H9 (cell line): ENCODE measurements around the gene MT1M. TPM values are rescaled to one million over a fixed set of nuclear protein-coding genes. Genes with fewer than 3 reads are reported as not detected.

ENCODE experiments used
- DNase-seq: peaks from one replicate; pipeline ENCODE4 v3.0.0-alpha.2; 2017
- H2AFZ ChIP-seq: one replicate; pipeline ENCODE4 v1.6.1; 2013; ENCODE audit warnings: mild to moderate bottlenecking, low read length, control low read depth, moderate library complexity
- H2AK5ac ChIP-seq: 2 replicates; pipeline ENCODE4 v1.6.1; 2013; ENCODE audit warnings: low read length, control low read depth, mixed read lengths; ENCODE audit not compliant: insufficient read length
- H2BK120ac ChIP-seq: one replicate; pipeline ENCODE4 v1.6.1; 2013; ENCODE audit warnings: low read depth, mild to moderate bottlenecking, low read length, control low read depth, inconsistent platforms; ENCODE audit not compliant: poor library complexity, severe bottlenecking
- H2BK12ac ChIP-seq: 2 replicates; pipeline ENCODE4 v1.6.1; 2013; ENCODE audit warnings: low read length, control low read depth, mixed read lengths, low read depth; ENCODE audit not compliant: insufficient read length
- H2BK15ac ChIP-seq: 2 replicates; pipeline ENCODE4 v1.6.1; 2013; ENCODE audit warnings: low read depth, low read length, control low read depth
- H2BK20ac ChIP-seq: one replicate; pipeline ENCODE4 v1.6.1; 2013; ENCODE audit warnings: low read depth, mild to moderate bottlenecking, low read length, control low read depth, inconsistent platforms; ENCODE audit not compliant: poor library complexity, severe bottlenecking
- H2BK5ac ChIP-seq: 2 replicates; pipeline ENCODE4 v1.6.1; 2013; ENCODE audit warnings: low read length, control low read depth, mixed read lengths; ENCODE audit not compliant: insufficient read length
- H3K14ac ChIP-seq: 2 replicates; pipeline ENCODE4 v1.6.1; 2013; ENCODE audit warnings: low read length, control low read depth; ENCODE audit not compliant: insufficient read depth
- H3K18ac ChIP-seq: 2 replicates; pipeline ENCODE4 v1.6.1; 2013; ENCODE audit warnings: low read depth, mild to moderate bottlenecking, mixed read lengths, low read length, control low read depth; ENCODE audit not compliant: insufficient read length
- H3K23ac ChIP-seq: 2 replicates; pipeline ENCODE4 v1.6.1; 2013; ENCODE audit warnings: low read length, control low read depth, mixed read lengths, low read depth; ENCODE audit not compliant: insufficient read length
- H3K23me2 ChIP-seq: 2 replicates; pipeline ENCODE4 v1.6.1; 2013; ENCODE audit warnings: low read depth, mild to moderate bottlenecking, mixed read lengths, low read length, control low read depth; ENCODE audit not compliant: insufficient read length, poor library complexity, severe bottlenecking
- H3K27ac ChIP-seq: 2 replicates; pipeline ENCODE4 v1.5.1; 2013; ENCODE audit warnings: low read length, control low read depth, mixed read lengths, low read depth; ENCODE audit not compliant: insufficient read length
- H3K27me3 ChIP-seq: 2 replicates; pipeline ENCODE4 v1.6.1; 2013; ENCODE audit warnings: low read length, control low read depth, inconsistent platforms; ENCODE audit not compliant: insufficient read depth
- H3K4ac ChIP-seq: 2 replicates; pipeline ENCODE4 v1.6.1; 2013; ENCODE audit warnings: low read depth, mild to moderate bottlenecking, control low read depth, inconsistent platforms, low read length, moderate library complexity
- H3K4me1 ChIP-seq: 2 replicates; pipeline ENCODE4 v1.6.1; 2013; ENCODE audit warnings: low read length, control low read depth, inconsistent platforms; ENCODE audit not compliant: insufficient read depth
- H3K4me2 ChIP-seq: 2 replicates; pipeline ENCODE4 v1.6.1; 2013; ENCODE audit warnings: low read length, control low read depth, mixed read lengths; ENCODE audit not compliant: insufficient read length, insufficient read depth
- H3K56ac ChIP-seq: 2 replicates; pipeline ENCODE4 v1.6.1; 2013; ENCODE audit warnings: low read depth, mild to moderate bottlenecking, mixed read lengths, low read length, control low read depth; ENCODE audit not compliant: insufficient read length
- H3K79me1 ChIP-seq: 2 replicates; pipeline ENCODE4 v1.6.1; 2013; ENCODE audit warnings: low read depth, mild to moderate bottlenecking, moderate library complexity, low read length, control low read depth, inconsistent platforms; ENCODE audit not compliant: insufficient read depth, poor library complexity, severe bottlenecking
- H3K79me2 ChIP-seq: 2 replicates; pipeline ENCODE4 v1.6.1; 2013; ENCODE audit warnings: low read length, control low read depth, inconsistent platforms; ENCODE audit not compliant: insufficient read depth
- H3K9ac ChIP-seq: 2 replicates; pipeline ENCODE4 v1.6.1; 2013; ENCODE audit warnings: low read length, control low read depth, mixed read lengths; ENCODE audit not compliant: insufficient read length; ENCODE audit errors: extremely low read depth
- H3K9me3 ChIP-seq: one replicate; pipeline ENCODE4 v1.6.1; 2013; ENCODE audit warnings: low read depth, low read length, inconsistent platforms; ENCODE audit not compliant: control insufficient read depth
- H3T11ph ChIP-seq: one replicate; pipeline ENCODE4 v1.6.1; 2013; ENCODE audit warnings: mild to moderate bottlenecking, low read length, control low read depth, inconsistent platforms
- H4K20me1 ChIP-seq: one replicate; pipeline ENCODE4 v1.6.1; 2013; ENCODE audit not compliant: control insufficient read depth, insufficient read length, insufficient read depth
- H4K5ac ChIP-seq: 2 replicates; pipeline ENCODE4 v1.6.1; 2013; ENCODE audit warnings: low read depth, mild to moderate bottlenecking, mixed read lengths, low read length, control low read depth; ENCODE audit not compliant: insufficient read length
- H4K8ac ChIP-seq: replicated peaks from 2 replicates; pipeline ENCODE4 v1.6.1; 2013; ENCODE audit warnings: low read length, control low read depth, mixed read lengths, low read depth; ENCODE audit not compliant: insufficient read length
- H4K91ac ChIP-seq: 2 replicates; pipeline ENCODE4 v1.6.1; 2013; ENCODE audit warnings: low read depth, mild to moderate bottlenecking, moderate library complexity, mixed read lengths, low read length, control low read depth; ENCODE audit not compliant: insufficient read length
- H3K27ac Mint-ChIP-seq, 3 experiments: 2 replicates in 2 of 3; 3 replicates in 1 of 3; pipeline ENCODE4 v1.8.0; 2020 to 2021; ENCODE audit warnings: mixed read lengths in 3 of 3, mild to moderate bottlenecking in 1 of 3, moderate library complexity in 1 of 3
- H3K27me3 Mint-ChIP-seq: 2 replicates; pipeline ENCODE4 v1.8.0; 2021; ENCODE audit warnings: low read depth, mild to moderate bottlenecking, moderate library complexity, mixed read lengths
- H3K36me3 Mint-ChIP-seq, 3 experiments: 2 replicates in 2 of 3; 3 replicates in 1 of 3; pipeline ENCODE4 v1.8.0; 2020 to 2021; ENCODE audit warnings: low read depth in 3 of 3, mixed read lengths in 3 of 3; ENCODE audit not compliant: insufficient read depth in 1 of 3
- H3K4me1 Mint-ChIP-seq, 2 experiments: 2 replicates each; pipeline ENCODE4 v1.8.0; 2020; ENCODE audit warnings: mixed read lengths in 2 of 2
- H3K4me3 Mint-ChIP-seq, 2 experiments: 2 replicates in 1 of 2; 3 replicates in 1 of 2; pipeline ENCODE4 v1.8.0; 2020 to 2021; ENCODE audit warnings: mild to moderate bottlenecking in 2 of 2, mixed read lengths in 2 of 2, moderate library complexity in 1 of 2
- H3K9me3 Mint-ChIP-seq, 2 experiments: 2 replicates in 1 of 2; 3 replicates in 1 of 2; pipeline ENCODE4 v1.8.0; 2020; ENCODE audit warnings: mild to moderate bottlenecking in 2 of 2, mixed read lengths in 2 of 2, moderate library complexity in 1 of 2
- CTCF ChIP-seq: fragments of 200-600 bp; sonication (generic); conservative IDR thresholded peaks from 3 replicates; pipeline ENCODE4 v1.8.0; 2021; ENCODE audit warnings: antibody characterized with exemption, mild to moderate bottlenecking
- WGBS: extraction: QIAGEN DNeasy Blood & Tissue Kit; methylation state at CpG from one replicate; pipeline ENCODE4 v1.1.7; 2013; ENCODE audit warnings: missing lambda C conversion rate, low lambda C conversion rate, mixed read lengths; ENCODE audit not compliant: insufficient read length; ENCODE audit errors: extremely low coverage; 5-methylcytosine and 5-hydroxymethylcytosine counted together
- total RNA-seq: library from RNA; stranded (reverse); gene quantifications from 2 replicates; pipeline ENCODE4 v1.2.1, GENCODE V29; 2021

MT1M gene
- total RNA-seq, 1 experiment from 2014 or later: 1.4 TPM

DNA sequence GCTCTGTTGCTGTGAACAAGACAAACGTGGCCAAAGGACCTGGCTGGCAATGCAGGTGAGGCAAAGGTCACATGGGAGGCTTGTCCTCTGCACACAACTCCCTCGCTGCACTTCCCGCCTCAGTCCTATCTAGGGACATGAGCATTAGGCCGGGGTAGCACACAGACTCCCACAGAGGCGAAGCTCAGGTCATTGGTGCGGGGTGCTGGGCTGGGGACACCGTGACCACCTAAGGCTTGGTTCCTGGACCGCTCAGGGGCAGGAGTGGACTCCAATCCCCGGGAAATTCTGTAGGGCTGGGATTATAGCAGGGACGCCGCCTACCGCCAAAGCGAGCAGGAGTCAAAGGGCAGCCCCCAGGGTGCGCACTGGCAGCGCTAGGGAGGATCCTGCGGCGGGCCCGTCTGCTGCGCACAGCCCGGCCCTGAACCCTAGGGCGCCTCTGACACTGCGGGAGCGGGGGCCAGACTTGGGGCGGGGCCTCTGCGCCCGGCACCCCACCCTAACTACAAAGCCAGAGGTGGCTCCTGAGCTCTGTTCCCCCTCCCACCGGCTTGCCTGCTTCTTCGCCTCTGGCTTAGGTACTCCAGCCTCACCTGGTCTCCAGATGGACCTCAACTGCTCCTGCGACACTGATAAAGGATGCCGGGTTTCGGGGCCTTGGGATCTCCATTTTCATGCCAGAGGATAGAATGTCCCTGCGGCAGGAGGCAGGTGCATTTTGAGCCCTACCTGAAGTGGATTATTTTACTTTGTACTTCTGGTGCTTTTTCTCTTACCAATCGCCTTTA, 15.4 kb downstream of the MT1M start:
- no peak overlapping the region for H3T11ph ChIP-seq
- H3K27ac Mint-ChIP-seq: no peak overlapping the region
- H2BK120ac ChIP-seq: no peak overlapping the region
- H3K79me2 ChIP-seq: no peaks in the 10 kb centered on the region
- H2AK5ac ChIP-seq: no peak overlapping the region
- peaks cover 13 to 24% of the 10 kb centered on the region in 2 experiments for H3K4me1 Mint-ChIP-seq
- no peaks in the 10 kb centered on the region for H3K9me3 ChIP-seq
- no peak overlapping the region for H3K27ac ChIP-seq
- no peak overlapping the region for H4K91ac ChIP-seq
- H3K4me2 ChIP-seq: peak overlapping the region; percentile 7
- H2BK12ac ChIP-seq: no peak overlapping the region
- H3K18ac ChIP-seq: no peak overlapping the region
- no peak overlapping the region for H2BK20ac ChIP-seq
- no peak overlapping the region for H2AFZ ChIP-seq
- H4K20me1 ChIP-seq: no peaks in the 10 kb centered on the region
- H3K36me3 Mint-ChIP-seq: no peaks in the 10 kb centered on the region
- H3K14ac ChIP-seq: no peak overlapping the region
- no peak overlapping the region for H3K4ac ChIP-seq
- DNase-seq: peak; percentile 63
- no peak overlapping the region for H2BK15ac ChIP-seq
- H3K23me2 ChIP-seq: no peaks in the 10 kb centered on the region
- no peaks in the 10 kb centered on the region for H3K79me1 ChIP-seq
- peaks cover 43% of the 10 kb centered on the region; the same call in 1 of the 2 replicates for H3K27me3 ChIP-seq
- TF ChIP-seq CTCF: peak; percentile 37; the same call in 2 of the 3 replicates
- no peak overlapping the region for H3K56ac ChIP-seq
- H3K4me1 ChIP-seq: no peaks in the 10 kb centered on the region
- H3K27me3 Mint-ChIP-seq: peaks cover 96% of the 10 kb centered on the region
- no peaks in the 10 kb centered on the region for H3K9me3 Mint-ChIP-seq
- H3K23ac ChIP-seq: no peak overlapping the region
- no CpG with 5 or more reads among the region's 33 CpGs for WGBS
- H4K5ac ChIP-seq: no peak overlapping the region
- no peak overlapping the region for H2BK5ac ChIP-seq
- H3K9ac ChIP-seq: no peak overlapping the region
- H3K4me3 Mint-ChIP-seq: no peak overlapping the region; a peak in 1 of 5 replicates
- H4K8ac ChIP-seq: no peak overlapping the region
